Breast epithelium (tissue), 3 donors: ENCODE results near the gene PKN1.

Source experiments
- CTCF ChIP-seq, 3 donors: fragments of 450-650 bp; IDR thresholded peaks; one replicate each; pipeline ENCODE4 v1.5.1; 2016 to 2017; ENCODE audit warnings: antibody characterized with exemption in 3 of 3, mild to moderate bottlenecking in 3 of 3, moderate library complexity in 3 of 3
- POLR2A ChIP-seq: fragments of 450-650 bp; IDR thresholded peaks from one replicate; pipeline ENCODE4 v1.6.1; 2016; ENCODE audit warnings: antibody characterized with exemption, mild to moderate bottlenecking, moderate library complexity

GRCh38 chr19:14477418-14478112, 44.5 kb downstream of the PKN1 start:
- no peak for TF ChIP-seq CTCF (IDR thresholded peaks at IDR 0.05)
- no peak for TF ChIP-seq POLR2A
